DND-41 (cell line): ENCODE data around the gene LIN7B.
A peak's percentile ranks its signal among the peaks of the same experiment; 100 is the strongest.

Experiments used
- ATAC-seq: fragments of 200-7000 bp; cut with Tn5 transposase; 3 replicates; pipeline ENCODE4 v1.9.1; 2021; ENCODE audit warnings: low read depth; ENCODE audit not compliant: insufficient read depth
- DNase-seq: peaks from one replicate; pipeline ENCODE4 v3.0.0-alpha.2; 2020
- H2AFZ ChIP-seq: 2 replicates; pipeline ENCODE4 v1.6.0; 2012; ENCODE audit warnings: low read depth, low read length
- H3K27ac ChIP-seq: 2 replicates; pipeline ENCODE4 v1.5.1; 2012; ENCODE audit warnings: low read length, inconsistent platforms
- H3K27me3 ChIP-seq: fragments of 200-600 bp; sonication (generic); 2 replicates; pipeline ENCODE4 v1.6.0; 2012; ENCODE audit warnings: low read length, mild to moderate bottlenecking, inconsistent platforms; ENCODE audit not compliant: insufficient read depth, poor library complexity
- H3K36me3 ChIP-seq: 2 replicates; pipeline ENCODE4 v1.5.1; 2012; ENCODE audit warnings: low read length, inconsistent platforms; ENCODE audit not compliant: insufficient read depth
- H3K4me1 ChIP-seq: 2 replicates; pipeline ENCODE4 v1.5.1; 2012; ENCODE audit warnings: mild to moderate bottlenecking, low read length; ENCODE audit not compliant: insufficient read depth
- H3K4me2 ChIP-seq: 2 replicates; pipeline ENCODE4 v1.6.0; 2012; ENCODE audit warnings: mild to moderate bottlenecking, moderate library complexity, low read length, inconsistent platforms; ENCODE audit not compliant: insufficient read depth
- H3K4me3 ChIP-seq, 2 experiments: fragments of 200-600 bp in 1 of 2; shearing (Covaris generic) in 1 of 2; 2 replicates each; pipeline ENCODE4 v1.5.1; 2012 to 2016; ENCODE audit warnings: inconsistent platforms in 2 of 2, low read length in 2 of 2, mild to moderate bottlenecking in 2 of 2, low read depth in 1 of 2, moderate library complexity in 1 of 2
- H3K79me2 ChIP-seq: 2 replicates; pipeline ENCODE4 v1.6.0; 2012; ENCODE audit warnings: low read length, inconsistent platforms; ENCODE audit not compliant: insufficient read depth
- H3K9ac ChIP-seq: 2 replicates; pipeline ENCODE4 v1.6.0; 2012; ENCODE audit warnings: low read depth, mild to moderate bottlenecking, inconsistent platforms, low read length, moderate library complexity
- H3K9me3 ChIP-seq: 2 replicates; pipeline ENCODE4 v1.5.1; 2012; ENCODE audit warnings: low read length, moderate library complexity, mild to moderate bottlenecking, inconsistent platforms; ENCODE audit not compliant: insufficient read depth, severe bottlenecking
- H4K20me1 ChIP-seq: 2 replicates; pipeline ENCODE4 v1.6.0; 2012; ENCODE audit warnings: low read length; ENCODE audit not compliant: insufficient read depth
- CTCF ChIP-seq: IDR thresholded peaks from 2 replicates; pipeline ENCODE4 v1.5.1; 2012; ENCODE audit warnings: borderline replicate concordance, low read length, moderate library complexity, mild to moderate bottlenecking; ENCODE audit not compliant: poor library complexity, severe bottlenecking; ENCODE audit errors: extremely low read depth
- EZH2 ChIP-seq: IDR thresholded peaks from 3 replicates; pipeline ENCODE4 v1.6.1; 2012; ENCODE audit warnings: borderline replicate concordance, low read depth, mild to moderate bottlenecking, moderate library complexity, low read length, inconsistent platforms; ENCODE audit not compliant: severe bottlenecking

The LIN7B gene

GRCh38 chr19:49114630-49115363 lies 627 bp downstream of the LIN7B start:
- peak overlapping the region; percentile 59 for H3K27ac ChIP-seq
- TF ChIP-seq EZH2 (no peak), CTCF (no peak)
- H2AFZ ChIP-seq, result peak overlapping the region; percentile 95

GRCh38 chr19:49116544-49116943 lies 2.4 kb downstream of the LIN7B start:
- no peak overlapping the region for H3K4me2 ChIP-seq
- H2AFZ ChIP-seq, result no peak overlapping the region
- peaks cover 6% of the 10 kb centered on the region for H4K20me1 ChIP-seq
- no peak overlapping the region for H3K4me3 ChIP-seq
- DNase-seq, result no peak
- H3K27ac ChIP-seq, result no peak overlapping the region
- no peaks in the 10 kb centered on the region for H3K27me3 ChIP-seq
- H3K4me1 ChIP-seq, result peaks cover 62% of the 10 kb centered on the region
- no peak overlapping the region for H3K9ac ChIP-seq
- TF ChIP-seq EZH2 (no peak), CTCF (no peak)
- no peak for ATAC-seq
- peaks cover 5% of the 10 kb centered on the region for H3K36me3 ChIP-seq
- H3K9me3 ChIP-seq, result no peaks in the 10 kb centered on the region
- H3K79me2 ChIP-seq, result peaks cover 22% of the 10 kb centered on the region

More at GRCh38 chr19:49114630-49115363, 627 bp downstream of the LIN7B start:
- Histone ChIP-seq H3K27me3 (no peaks in the 10 kb centered on the region), H3K4me3 (peak overlapping the region; percentile 44 to 65; a peak in 3 of 4 replicates), H3K4me2 (peak overlapping the region; percentile 96), H3K9me3 (no peaks in the 10 kb centered on the region), H3K4me1 (peaks cover 50% of the 10 kb centered on the region), H3K79me2 (peaks cover 15% of the 10 kb centered on the region), H4K20me1 (peaks cover 7% of the 10 kb centered on the region), H3K9ac (peak overlapping the region; percentile 69), H3K36me3 (peaks cover 7% of the 10 kb centered on the region)
- peak; percentile 71 for DNase-seq
- ATAC-seq, result peak; percentile 10

- Histone ChIP-seq H3K4me2 (peak overlapping the region; percentile 93), H3K9ac (peak overlapping the region; percentile 84), H3K27me3 (no peaks in the 10 kb centered on the region), H3K4me3 (peak overlapping the region; percentile 49 to 89), H3K9me3 (no peaks in the 10 kb centered on the region), H3K4me1 (peaks cover 61% of the 10 kb centered on the region), H2AFZ (peak overlapping the region; percentile 90), H3K36me3 (peaks cover 5% of the 10 kb centered on the region), H3K27ac (peak overlapping the region; percentile 93), H3K79me2 (peaks cover 22% of the 10 kb centered on the region), H4K20me1 (peaks cover 6% of the 10 kb centered on the region)
- ATAC-seq, result no peak
- TF ChIP-seq CTCF (no peak), EZH2 (no peak)
- DNase-seq, result no peak
These were observed 3.8 kb downstream of the LIN7B start for GRCh38 chr19:49117677-49118564.
